GF-D8 (cell line): Measurements from ENCODE around the gene DAPK2.
"Not testable (repeated sequence)": the region's sequence is repeated elsewhere in the genome, so short reads cannot be mapped to it uniquely, and the experiment has no call there.

Source experiments
- DNase-seq: peaks from one replicate; lab custom pipeline; 2025; lab: John Stamatoyannopoulos, UW

The DAPK2 gene

DNA sequence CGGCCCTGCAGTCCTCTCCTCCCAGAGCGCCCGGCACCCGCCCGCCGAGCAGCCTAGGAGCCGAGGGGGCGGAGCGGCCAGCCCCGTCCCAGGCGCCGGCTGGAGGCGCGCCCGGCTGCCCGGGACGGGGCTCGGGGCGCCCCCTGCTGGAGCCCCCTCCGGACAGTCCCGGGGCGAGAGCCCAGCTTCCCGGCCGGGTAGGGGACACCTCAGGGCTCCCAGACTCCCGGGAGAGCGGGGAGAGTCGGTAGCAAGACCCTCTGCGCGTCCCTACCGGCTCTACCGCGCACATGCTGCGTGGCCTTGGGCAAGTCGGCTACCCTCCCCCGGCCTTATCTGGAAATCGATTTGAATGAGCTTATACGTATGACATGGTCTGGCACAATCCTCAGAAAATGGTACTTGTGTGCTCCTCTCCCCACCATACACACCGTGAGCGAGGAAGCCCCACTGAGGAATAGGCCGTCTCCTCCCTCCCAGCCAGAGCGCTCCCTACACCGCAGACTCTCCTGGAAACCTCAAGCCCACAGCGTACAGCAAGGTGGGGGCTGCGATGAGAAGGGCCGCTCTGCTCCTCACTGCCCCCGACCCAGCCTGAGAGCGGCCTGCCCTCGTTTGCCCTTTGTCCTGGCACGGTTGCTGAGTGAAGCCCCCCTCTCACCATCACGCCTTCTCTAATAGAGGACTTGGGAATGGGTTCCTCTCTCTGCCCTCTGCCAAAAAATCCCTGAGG, at the start of gene DAPK2:
Gene DAPK2, minus strand, starts transcription at position 65 of the 733 bp plus-strand sequence. CDS start 6,224 bp downstream, outside the sequence.
- no peak for DNase-seq

DNA sequence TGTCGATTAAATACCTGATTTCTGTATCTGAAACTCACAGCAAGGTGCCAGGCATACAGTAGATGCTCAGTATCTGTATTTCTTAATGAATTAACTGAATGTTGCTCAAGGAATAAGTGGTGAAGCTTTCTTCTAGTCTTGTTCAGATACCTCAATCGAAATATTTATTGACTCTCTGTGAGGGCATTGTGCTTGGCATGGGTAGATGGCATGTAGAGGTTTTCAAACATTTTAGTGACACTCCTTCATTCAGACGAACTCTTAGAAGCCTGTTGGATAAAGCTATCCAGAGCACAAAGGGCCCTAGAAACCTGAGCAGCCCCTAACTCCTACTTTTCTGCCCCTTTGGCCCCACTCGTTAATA, 49.1 kb upstream of the DAPK2 start:
- DNase-seq = no peak

DNA sequence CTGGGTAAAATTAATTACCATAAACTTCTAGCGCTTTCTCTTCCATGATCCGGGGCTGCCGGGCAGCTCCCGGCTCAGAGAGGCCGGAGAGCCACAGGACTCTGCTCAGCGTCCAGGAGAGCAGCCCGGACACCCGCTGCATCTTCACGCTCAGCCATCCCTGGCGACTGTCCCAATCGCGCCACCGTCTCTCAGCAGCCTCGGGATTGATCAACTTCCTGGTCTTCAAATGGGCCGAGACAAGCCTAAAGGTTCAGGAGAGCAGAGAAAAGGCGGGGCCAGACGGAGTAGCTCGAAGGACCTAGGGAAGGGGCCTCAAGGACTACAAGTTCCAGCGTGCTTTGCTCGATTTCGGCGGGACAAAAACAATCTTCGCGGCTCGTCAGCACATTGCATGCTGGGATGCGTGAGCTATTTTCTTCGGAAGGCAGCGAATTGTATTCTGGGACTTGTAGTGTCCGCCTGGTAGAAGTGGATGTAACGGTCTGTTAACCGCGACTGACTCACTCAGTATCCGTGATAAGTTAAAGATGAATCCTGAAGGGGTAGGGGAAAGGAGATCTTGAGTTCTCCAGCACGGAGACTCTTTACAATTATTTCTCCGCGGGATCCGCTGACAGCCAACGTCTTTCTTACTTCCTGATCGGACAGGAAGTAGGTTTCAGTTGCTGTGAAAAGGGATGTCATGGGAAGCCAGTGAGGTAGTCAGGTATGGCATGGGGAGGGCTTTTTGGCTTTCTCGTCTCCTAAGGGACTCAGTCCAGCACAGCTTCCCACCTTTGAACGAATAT, 47.5 kb upstream of the DAPK2 start, which contains the start of gene CIAO2A:
Gene CIAO2A, minus strand, starts transcription at position 212 of the 791 bp plus-strand sequence. Its CDS starts 70 bp downstream, at position 142.
- DNase-seq = peak; percentile 95

DNA sequence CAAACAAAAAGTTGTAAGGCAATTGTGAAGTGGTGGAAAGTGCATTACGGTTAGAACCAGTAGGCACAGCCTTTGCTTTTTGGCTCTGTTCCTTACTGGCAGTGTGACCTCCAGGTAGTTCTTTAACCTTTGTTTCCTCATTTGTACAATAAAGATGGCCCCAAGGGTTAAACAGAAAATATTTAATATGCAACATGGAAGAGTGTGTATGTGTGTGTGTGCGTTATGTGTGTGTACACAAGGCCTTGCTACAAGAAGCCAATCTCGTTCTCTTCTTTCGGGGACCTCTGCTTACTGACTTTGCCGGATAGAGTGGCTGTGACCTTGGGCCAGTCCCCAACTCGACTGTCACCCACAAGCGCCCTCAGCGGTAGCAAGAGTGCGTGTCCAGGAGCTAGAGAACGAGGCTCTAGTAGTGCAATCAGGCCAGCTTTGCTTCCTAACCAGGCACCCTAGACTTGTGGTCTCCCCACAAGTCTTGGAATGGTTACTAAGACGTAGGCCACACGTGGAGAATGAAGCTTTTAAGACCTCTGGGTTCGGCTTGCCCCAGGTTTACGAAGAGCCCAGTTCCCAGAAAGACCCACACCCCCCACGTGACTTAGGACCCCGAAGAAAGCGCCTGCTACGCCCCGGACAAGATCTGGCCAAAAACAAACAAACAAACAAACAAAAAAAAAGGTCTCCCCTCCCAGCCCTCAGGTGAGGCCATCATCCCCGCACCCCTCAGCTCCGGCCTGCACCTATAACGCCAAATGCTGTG, 46.8 kb upstream of the DAPK2 start:
- peak; percentile 29 for DNase-seq

DNA sequence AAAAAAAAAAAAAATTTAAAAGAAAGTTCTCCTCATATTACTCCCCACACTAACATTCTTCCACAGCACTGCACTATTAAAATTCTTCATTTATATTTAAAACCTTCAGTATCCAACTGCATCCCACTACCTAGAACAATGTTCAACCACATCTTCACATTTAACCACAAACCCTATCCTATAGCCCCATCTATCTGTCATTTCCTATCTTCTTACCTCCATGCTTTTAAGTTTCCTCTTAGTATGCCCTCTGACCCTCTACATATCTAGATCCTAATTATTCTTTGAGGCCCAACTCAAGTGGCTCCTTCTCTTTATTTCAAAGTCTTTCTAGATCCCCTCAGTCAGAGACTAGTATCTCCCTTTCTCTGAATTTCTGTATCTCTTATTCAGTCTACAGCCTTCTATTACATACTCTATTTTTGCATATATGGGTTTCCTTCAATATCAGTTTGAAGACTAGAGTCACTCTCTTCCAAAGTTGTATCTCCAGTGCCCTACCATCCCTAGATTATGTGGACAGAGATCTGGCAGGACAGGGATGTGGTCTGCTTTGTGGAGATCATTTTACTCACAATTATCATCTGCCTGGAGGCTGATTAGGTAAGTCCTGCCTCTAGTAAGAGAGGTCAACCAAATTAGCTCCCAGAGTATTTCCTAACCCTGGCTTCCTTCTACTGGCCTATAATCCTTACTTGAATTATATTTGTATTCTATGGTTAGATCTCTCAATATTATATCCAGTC, 46.0 kb upstream of the DAPK2 start:
- DNase-seq = no peak

DNA sequence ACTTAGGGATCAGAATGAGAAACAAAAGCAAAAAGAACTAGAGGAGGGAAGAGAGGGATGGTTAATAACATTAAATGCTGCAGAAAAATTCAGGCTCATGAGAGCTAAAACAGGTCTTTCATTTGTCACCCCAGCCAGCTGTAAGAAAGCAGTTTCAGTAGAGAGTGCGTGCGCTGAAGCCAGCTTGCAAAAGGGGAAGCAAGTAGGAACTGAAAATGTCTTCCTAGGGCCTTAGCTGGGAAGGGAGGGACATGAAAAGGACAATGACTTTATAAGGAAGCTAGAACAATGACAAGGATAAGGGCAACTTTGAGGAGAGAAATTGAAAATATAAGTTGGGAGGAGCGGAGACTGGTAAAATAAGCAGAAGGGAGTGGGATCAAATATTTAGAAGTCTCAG, 44.2 kb upstream of the DAPK2 start:
- no peak for DNase-seq

DNA sequence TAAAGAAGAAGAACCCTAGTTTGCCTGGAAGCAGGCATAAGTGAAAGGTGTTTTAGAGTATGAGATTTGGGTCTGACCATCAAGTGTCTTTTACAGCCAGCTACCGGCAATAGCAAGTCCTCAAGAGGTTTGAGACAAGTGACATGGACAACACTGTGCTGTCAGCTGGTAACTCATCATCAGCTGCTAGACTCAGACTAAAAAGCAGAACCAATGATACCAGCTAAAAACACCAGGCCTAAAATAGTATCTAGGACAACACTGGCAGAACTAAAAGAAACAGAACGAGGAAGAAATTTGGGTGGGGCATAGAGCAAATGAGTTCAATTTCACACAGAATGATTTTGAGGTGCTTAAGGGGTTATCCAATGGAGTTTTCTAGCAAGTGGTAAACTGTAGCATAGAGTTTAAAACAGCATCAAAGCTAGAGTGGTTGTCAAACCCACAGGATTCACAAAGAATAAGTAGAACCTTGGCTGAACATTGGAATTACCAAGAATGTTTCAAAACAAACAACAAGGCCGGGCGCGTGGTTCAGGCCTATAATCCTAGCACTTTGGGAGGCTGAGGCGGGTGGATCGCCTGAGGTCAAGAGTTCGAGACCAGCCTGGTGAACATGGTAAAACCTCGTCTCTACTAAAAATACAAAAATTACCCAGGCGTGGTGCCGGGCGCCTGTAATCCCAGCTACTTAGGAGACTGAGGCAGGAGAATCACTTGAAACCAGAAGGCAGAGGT, 43.4 kb upstream of the DAPK2 start:
- no peak for DNase-seq

DNA sequence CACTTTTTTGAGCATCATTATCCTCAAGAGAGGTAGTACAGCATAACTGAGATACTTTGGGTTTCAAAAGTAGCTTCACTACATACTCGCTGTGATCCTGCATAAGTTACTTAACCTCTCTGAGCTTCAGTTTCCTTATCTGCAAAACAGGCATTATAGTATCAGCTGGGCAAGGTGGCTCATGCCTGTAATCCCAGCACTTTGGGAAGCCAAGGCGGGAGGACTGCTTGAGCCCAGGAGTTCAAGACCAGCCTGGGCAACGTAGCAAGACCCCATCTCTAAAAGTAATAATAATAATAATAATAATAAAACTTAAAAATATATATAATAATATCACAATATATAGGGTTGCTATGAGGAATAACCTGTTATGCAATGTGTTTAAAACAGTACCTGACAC, 36.5 kb upstream of the DAPK2 start:
- no peak for DNase-seq

DNA sequence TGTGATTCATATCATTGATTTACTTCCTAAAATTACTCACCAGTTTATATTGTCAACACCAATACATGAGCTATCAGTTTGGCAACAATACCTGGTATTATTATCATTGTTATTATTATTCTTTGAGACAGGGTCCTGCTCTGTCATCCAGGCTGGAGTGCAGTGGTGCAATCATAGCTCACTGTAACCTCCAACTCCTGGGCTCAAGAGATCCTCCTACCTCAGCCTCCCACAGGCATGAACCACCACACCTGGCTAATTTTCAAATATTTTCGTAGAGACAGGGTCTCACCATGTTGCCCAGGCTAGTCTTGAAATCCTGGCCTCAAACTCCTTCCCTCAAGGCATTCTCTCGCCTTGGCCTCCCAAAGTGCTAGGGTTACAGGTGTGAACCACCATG, 27.2 kb upstream of the DAPK2 start:
- DNase-seq = not testable (repeated sequence)

DNA sequence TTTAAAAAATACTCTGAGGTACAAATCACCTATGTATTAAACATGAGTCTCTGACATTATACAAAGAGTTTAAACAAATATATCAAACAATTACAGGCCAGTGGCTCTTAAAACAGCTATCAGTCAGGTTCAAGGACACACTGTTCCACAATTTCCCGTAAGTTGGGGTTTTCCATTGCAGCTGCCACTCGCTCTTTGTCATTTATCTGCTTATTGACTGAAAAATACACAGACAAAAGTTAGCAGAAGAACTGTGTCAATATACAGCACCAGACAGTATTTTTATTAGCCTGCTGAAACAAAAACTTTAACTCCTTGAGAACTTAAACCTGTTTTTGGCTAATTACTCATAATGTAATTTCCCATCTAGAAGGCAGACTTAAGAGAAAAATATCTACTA, 26.5 kb upstream of the DAPK2 start:
- no peak for DNase-seq

DNA sequence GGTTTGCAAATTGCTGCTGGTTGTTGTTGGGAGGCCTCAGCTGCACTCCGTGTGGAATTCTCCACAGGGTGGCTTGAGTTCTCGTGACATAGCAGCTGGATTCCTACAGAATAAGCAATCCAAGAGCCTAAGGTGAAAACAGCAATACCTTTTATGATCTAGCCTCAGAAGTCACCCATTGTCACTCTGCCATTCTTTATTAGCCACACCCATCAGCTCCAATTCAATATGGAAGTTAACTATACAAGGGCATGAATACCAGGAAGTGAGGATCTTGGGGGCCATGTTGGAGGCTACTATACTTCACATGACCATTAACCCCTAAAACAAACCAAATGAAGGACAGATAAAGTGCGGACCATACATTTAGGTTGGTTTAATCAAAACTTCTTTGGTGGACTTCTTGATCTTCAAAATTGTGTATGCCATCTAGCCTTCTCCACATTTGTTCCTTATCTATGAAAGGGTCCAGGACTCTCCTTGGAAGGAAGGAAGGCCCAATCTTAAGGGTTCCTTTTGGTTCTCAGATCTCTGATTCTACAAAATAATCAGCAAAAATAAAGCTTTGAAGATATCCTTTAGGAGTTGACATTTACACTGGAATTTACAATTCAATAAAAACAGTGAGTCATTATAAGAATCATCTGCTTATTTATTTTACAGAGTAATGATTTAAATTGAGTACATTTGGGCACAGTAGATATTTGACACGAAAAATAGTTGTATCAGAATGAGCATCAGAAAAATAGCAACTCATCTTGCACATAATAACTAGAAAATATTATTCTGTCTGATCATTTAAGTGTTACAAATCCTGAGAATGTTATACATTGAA, 25.9 kb upstream of the DAPK2 start:
- DNase-seq = no peak

DNA sequence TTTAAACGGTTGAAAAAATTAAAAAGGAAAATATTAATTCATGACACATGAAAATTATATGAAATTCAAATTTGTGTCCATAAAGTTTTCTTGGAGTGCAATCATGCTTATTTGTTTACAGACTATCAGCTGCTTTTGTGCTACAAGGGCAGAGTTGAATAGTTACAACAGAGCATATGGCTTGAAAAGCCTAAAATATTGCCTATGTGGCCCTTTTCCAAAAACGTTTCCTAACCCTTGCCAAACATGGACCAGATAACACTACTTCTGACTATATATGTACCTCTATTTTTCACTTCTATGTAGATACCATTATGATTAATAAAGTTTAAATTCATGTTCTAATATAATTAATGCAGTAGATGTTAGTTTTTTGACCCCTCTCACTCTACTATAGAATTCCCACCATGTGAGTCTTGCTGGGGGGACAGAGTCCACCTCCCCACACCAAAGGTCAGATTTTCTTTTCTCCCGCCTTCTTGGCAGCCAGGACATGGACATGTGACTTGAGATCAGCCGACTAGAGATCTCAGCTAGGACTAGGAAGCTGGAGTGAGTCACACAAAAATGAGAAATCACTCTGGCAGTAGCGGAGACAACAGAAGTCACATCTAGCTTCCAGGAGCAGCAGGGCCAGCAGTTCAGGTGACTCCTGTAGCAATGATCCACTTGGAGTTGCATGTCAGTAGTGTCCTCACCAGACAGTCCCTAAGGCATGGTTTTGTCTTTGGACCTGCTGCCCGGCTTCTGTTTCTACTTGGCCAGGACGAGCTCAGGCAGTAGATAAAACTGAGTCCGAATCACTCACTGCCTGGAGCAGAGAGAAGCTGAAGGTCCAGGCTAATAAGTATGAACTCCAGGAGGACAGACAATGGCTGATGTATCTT, 24.9 kb upstream of the DAPK2 start:
- DNase-seq = no peak

DNA sequence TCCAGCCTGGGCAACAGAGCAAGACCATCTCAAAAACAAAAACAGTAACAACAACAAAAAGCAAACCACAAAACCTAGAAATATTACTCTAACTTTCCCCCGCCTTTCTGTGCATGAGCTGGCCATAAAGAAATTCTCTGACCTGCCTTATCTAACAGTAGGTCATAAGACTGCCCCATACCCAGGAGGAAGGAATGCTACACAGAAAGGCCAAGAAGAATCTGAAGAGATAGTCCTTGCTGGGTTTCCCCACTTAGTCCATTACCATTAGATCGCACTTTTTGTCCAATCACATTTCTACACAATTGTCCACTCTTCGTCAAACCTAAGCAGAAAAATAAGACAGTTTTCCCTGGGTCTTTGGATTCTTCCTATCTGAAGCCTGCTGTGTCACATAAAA, 23.8 kb upstream of the DAPK2 start:
- no peak for DNase-seq

DNA sequence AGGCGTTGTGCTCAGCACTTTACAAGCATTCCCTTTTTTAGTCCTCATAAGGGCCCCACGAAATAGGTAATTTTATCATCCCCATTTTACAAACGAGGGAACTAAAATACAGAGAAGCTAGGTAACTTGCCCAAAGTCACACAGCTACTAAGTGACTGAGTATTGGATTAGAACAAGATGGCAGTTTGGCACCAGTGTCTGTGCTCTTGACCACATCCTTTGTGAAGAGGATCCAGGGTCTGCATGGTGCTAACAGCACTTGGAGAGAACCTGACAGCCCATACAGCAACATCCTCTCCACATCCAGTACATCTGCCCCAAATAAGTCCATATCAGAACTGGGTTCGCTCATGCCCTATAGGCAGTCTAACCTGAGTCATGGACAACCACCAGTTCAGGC, 21.8 kb upstream of the DAPK2 start:
- no peak for DNase-seq

DNA sequence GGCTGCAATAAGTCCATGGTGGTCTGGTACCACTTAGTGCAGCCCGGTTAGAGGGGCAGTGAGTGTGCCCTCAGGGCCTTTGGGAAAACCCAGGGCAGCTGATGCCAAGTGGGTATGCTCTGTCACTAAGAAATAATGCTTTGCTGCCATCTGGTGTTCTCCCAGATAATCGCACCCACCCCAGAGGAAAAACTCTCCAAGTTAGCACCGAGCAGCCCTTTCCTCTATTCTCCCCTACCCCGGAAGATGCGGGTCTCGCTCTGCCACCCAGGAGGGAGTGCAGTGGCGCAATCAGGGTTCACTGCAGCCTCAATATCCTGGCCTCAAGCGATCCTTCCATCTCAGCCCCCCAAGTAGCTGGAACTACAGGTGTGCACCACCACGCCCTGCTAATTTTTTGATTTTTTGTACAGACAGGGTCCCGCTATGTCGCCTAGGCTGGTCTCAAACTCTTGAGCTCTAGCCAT, 21.3 kb upstream of the DAPK2 start:
- no peak for DNase-seq

DNA sequence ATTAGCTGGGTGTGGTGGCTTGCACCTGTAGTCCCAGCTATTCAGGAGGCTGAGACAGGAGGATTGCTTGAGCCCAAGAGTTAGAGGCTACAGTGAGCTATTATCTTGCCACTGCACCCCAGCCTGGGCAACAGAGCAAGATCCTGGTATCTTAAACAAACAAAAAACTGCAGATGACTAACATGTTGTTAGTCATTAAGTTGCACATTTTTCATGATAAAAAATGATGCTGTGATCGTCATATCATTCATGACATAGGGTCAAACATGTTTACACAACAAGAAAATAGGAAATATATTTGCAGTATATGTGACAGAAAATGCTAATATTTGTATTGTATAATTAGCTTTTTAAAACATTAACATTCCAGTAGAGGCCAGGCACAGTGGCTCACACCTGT, 20.2 kb upstream of the DAPK2 start:
- DNase-seq = no peak

DNA sequence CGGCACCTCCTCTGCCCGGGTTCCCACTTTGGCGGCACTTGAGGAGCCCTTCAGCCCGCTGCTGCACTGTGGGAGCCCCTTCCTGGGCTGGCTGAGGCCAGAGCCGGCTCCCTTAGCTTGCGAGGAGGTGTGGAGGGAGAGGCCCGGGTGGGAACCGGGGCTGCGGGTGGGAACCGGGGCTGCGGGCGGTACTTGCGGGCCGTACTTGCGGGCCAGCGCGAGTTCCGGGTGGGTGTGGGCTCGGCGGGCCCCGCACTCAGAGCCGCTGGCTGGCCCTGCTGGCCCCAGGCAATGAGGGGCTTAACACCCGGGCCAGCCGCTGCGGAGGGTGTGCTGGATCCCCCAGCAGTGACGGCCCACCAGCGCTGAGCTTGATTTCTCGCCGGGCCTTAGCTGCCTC, 14.4 kb upstream of the DAPK2 start:
- no peak for DNase-seq

DNA sequence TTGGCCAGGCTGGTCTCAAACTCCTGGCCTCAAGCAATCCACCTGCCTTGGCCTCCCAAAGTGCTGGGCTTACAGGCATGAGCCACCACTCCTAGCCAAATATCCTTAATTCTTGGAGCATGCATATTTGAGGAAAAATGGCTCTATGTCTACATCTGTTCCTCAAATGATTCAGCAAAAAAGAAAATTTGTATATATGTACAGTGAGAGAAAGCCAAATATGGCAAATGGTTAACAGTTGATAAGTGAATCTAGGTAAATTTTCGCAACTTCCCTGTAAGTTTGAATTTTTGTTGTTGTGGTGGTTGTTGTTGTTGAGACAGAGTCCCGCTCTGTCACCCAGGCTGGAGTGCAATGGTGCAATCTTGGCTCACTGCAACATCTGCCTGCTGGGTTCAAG, 12.8 kb upstream of the DAPK2 start:
- not testable (repeated sequence) for DNase-seq

DNA sequence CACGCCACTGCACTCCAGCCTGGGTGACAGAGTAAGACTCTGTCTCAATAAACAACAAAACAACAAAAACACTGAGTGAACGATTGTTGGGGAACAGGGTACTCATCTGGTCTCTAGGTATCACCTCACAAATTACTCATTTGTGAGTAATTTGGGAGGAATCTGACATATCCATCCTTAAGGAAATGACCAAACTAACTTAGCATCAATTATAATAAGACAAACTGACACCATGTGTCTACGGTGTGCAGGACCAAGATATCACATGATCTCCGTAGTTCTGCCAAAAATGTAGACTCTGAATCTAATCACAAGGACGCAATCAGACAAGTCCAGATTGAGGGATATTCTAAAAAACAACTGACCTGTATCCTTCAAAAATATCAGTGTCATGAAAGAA, 12.0 kb upstream of the DAPK2 start:
- DNase-seq = no peak
